PC-3 (cell line): ENCODE data around the gene TMTC1. TPM values are rescaled to one million over a fixed set of nuclear protein-coding genes. Genes with fewer than 3 reads are reported as not detected.

Experiments
- ATAC-seq: fragments of 200-7000 bp; cut with Tn5 transposase; 2 replicates; pipeline ENCODE4 v1.9.1; 2020; ENCODE audit warnings: mild to moderate bottlenecking, moderate library complexity
- BruUV-seq: library from RNA; stranded (reverse); fragments of 400-500 nt; replicated peaks from 2 replicates; lab custom pipeline; 2021; lab: Mats Ljungman, UMichigan
- CTCF ChIA-PET: fragments of 300-600 bp; sonication (Branson Sonifier 250); formaldehyde crosslinking; loops from one replicate; lab custom pipeline; 2022; ENCODE audit warnings: antibody characterized with exemption; lab: Charles Lee
- POLR2A ChIA-PET: fragments of 300-600 bp; sonication (Branson Sonifier 250); formaldehyde crosslinking; loops from one replicate; lab custom pipeline; 2022; ENCODE audit warnings: antibody characterized with exemption; ENCODE audit not compliant: unreplicated experiment; lab: Charles Lee
- DNase-seq: peaks from one replicate; pipeline ENCODE4 v3.0.0-alpha.2; 2015
- H2AFZ ChIP-seq: fragments of 300-600 bp; sonication (generic); 2 replicates; pipeline ENCODE4 v1.6.0; 2016; ENCODE audit warnings: antibody characterized with exemption, low read length
- H3F3A ChIP-seq: fragments of 300-600 bp; sonication (generic); one replicate; pipeline ENCODE4 v1.6.0; 2017; ENCODE audit warnings: antibody characterized with exemption, low read length, control low read depth, mild to moderate bottlenecking; ENCODE audit not compliant: unreplicated experiment
- H3K27ac ChIP-seq: fragments of 300-600 bp; sonication (generic); 2 replicates; pipeline ENCODE4 v1.5.1; 2016; ENCODE audit warnings: mild to moderate bottlenecking, low read length
- H3K27me3 ChIP-seq: fragments of 300-600 bp; sonication (generic); 2 replicates; pipeline ENCODE4 v1.6.1; 2016; ENCODE audit warnings: low read length, mixed read lengths
- H3K36me3 ChIP-seq: fragments of 300-600 bp; sonication (generic); 2 replicates; pipeline ENCODE4 v1.6.1; 2016; ENCODE audit warnings: low read depth, mixed run types, low read length, mixed read lengths
- H3K4me1 ChIP-seq: fragments of 300-600 bp; sonication (generic); 2 replicates; pipeline ENCODE4 v1.5.1; 2016; ENCODE audit warnings: low read length; ENCODE audit not compliant: insufficient read depth
- H3K4me2 ChIP-seq: fragments of 300-600 bp; sonication (generic); 2 replicates; pipeline ENCODE4 v1.6.0; 2016; ENCODE audit warnings: low read length
- H3K4me3 ChIP-seq: fragments of 300-600 bp; sonication (generic); 2 replicates; pipeline ENCODE4 v1.5.1; 2016; ENCODE audit warnings: mild to moderate bottlenecking, low read length, mixed read lengths
- H3K79me2 ChIP-seq: fragments of 300-600 bp; sonication (generic); 2 replicates; pipeline ENCODE4 v1.6.1; 2017; ENCODE audit warnings: low read length, mixed read lengths
- H3K9ac ChIP-seq: fragments of 300-600 bp; sonication (generic); 2 replicates; pipeline ENCODE4 v1.6.0; 2016; ENCODE audit warnings: mild to moderate bottlenecking, low read length
- H3K9me2 ChIP-seq: fragments of 300-600 bp; sonication (generic); replicated peaks from 2 replicates; pipeline ENCODE4 v1.6.1; 2016; ENCODE audit warnings: mixed run types, low read length, mixed read lengths
- H3K9me3 ChIP-seq: fragments of 300-600 bp; sonication (generic); 2 replicates; pipeline ENCODE4 v1.6.1; 2016; ENCODE audit warnings: low read length, mixed read lengths
- H4K20me1 ChIP-seq: fragments of 300-600 bp; sonication (generic); 2 replicates; pipeline ENCODE4 v1.6.1; 2016; ENCODE audit warnings: low read length, mixed read lengths
- CTCF ChIP-seq: fragments of 300-600 bp; sonication (generic); conservative IDR thresholded peaks from 2 replicates; pipeline ENCODE4 v1.5.1; 2017; ENCODE audit warnings: antibody characterized with exemption, low read depth, mild to moderate bottlenecking, low read length
- EZH2 ChIP-seq: fragments of 300-600 bp; sonication (generic); IDR thresholded peaks from one replicate; pipeline ENCODE4 v1.6.1; 2017; ENCODE audit warnings: antibody characterized with exemption, mild to moderate bottlenecking, low read length; ENCODE audit not compliant: unreplicated experiment
- EZH2phosphoT487 ChIP-seq: fragments of 300-600 bp; sonication (generic); IDR thresholded peaks from 2 replicates; pipeline ENCODE4 v1.6.1; 2018; ENCODE audit warnings: mild to moderate bottlenecking, antibody characterized with exemption, low read length, borderline replicate concordance
- intact Hi-C: fragments of 100-400 bp; cut with micrococcal nuclease; formaldehyde crosslinking; loops from 2 replicates; pipeline ENCODE4 v1.9.0; 2023
- total RNA-seq: library from RNA; depleted of rRNA; stranded (reverse); fragments of >200 nt; gene quantifications from 2 replicates; pipeline ENCODE4 v1.2.3, GENCODE V29; 2014

The TMTC1 gene
- total RNA-seq, 1 experiment from 2014 or later: 5.8 TPM

GRCh38 chr12:29741342-29742241, 42.1 kb downstream of the TMTC1 start:
- no peaks in the 10 kb centered on the region for H3K9me3 ChIP-seq
- no peaks in the 10 kb centered on the region for H3K79me2 ChIP-seq
- H3K36me3 ChIP-seq: no peaks in the 10 kb centered on the region
- POLR2A ChIA-PET: no interaction called here
- no peak overlapping the region for H3K9ac ChIP-seq
- H4K20me1 ChIP-seq: no peaks in the 10 kb centered on the region
- H3K27ac ChIP-seq: no peak overlapping the region
- no peak for ATAC-seq
- H3K27me3 ChIP-seq: 0 out of 2 replicates have a peak, but pooled peaks cover 8% of the 10 kb centered on the region
- intact Hi-C loops: no loop called here
- no peaks in the 10 kb centered on the region for H3K4me1 ChIP-seq
- H3F3A ChIP-seq: no peaks in the 10 kb centered on the region
- no peaks in the 10 kb centered on the region for H3K9me2 ChIP-seq
- TF ChIP-seq EZH2 (no peak), EZH2phosphoT487 (no peak), CTCF (no peak)
- DNase-seq: no peak
- no TSS peak for BruUV-seq
- H2AFZ ChIP-seq: no peak overlapping the region
- no peak overlapping the region for H3K4me3 ChIP-seq
- no peak overlapping the region for H3K4me2 ChIP-seq
- CTCF ChIA-PET: no interaction called here

GRCh38 chr12:29739279-29739991, 44.3 kb downstream of the TMTC1 start:
- H3F3A ChIP-seq: no peaks in the 10 kb centered on the region
- no TSS peak for BruUV-seq
- no peak overlapping the region for H3K4me2 ChIP-seq
- 0 out of 2 replicates have a peak, but pooled peaks cover 3% of the 10 kb centered on the region for H3K27me3 ChIP-seq
- H3K9me2 ChIP-seq: no peaks in the 10 kb centered on the region
- no peak overlapping the region for H3K9ac ChIP-seq
- H3K4me1 ChIP-seq: no peaks in the 10 kb centered on the region
- intact Hi-C loops: no loop called here
- H3K9me3 ChIP-seq: no peaks in the 10 kb centered on the region
- no peaks in the 10 kb centered on the region for H3K79me2 ChIP-seq
- POLR2A ChIA-PET: interaction anchor here (0.7 kb wide), 1 partner anchor 30 kb away, joined by 9 read pairs; no protein-coding TSS in a partner anchor
- no peak overlapping the region for H2AFZ ChIP-seq
- H3K27ac ChIP-seq: no peak overlapping the region
- no peak overlapping the region for H3K4me3 ChIP-seq
- CTCF ChIA-PET: no interaction called here
- no peak for TF ChIP-seq EZH2
- H4K20me1 ChIP-seq: no peaks in the 10 kb centered on the region
- no peaks in the 10 kb centered on the region for H3K36me3 ChIP-seq
- no peak for DNase-seq
- no peak for ATAC-seq

GRCh38 chr12:29738365-29738764, 45.4 kb downstream of the TMTC1 start:
- Histone ChIP-seq H3K79me2 (no peaks in the 10 kb centered on the region), H3K9ac (no peak overlapping the region), H3K36me3 (no peaks in the 10 kb centered on the region), H4K20me1 (no peaks in the 10 kb centered on the region), H3K9me3 (no peaks in the 10 kb centered on the region), H3K27me3 (0 out of 2 replicates have a peak, but pooled peaks cover 3% of the 10 kb centered on the region), H2AFZ (no peak overlapping the region), H3K9me2 (no peaks in the 10 kb centered on the region), H3K4me3 (no peak overlapping the region), H3K4me1 (no peaks in the 10 kb centered on the region), H3K27ac (no peak overlapping the region), H3F3A (no peaks in the 10 kb centered on the region), H3K4me2 (no peak overlapping the region)
- intact Hi-C loops: no loop called here
- no peak for DNase-seq
- ATAC-seq: no peak
- BruUV-seq: no TSS peak
- TF ChIP-seq EZH2phosphoT487 (no peak), CTCF (no peak), EZH2 (no peak)
- ChIA-PET CTCF (no interaction called here), POLR2A (no interaction called here)
